H1 (cell line): ENCODE data around the gene TLR9.

Experiments used
- CBX5 ChIP-seq: fragments of 300-800, 300-1000 bp; sonication (generic); IDR thresholded peaks from 2 replicates; pipeline ENCODE4 v1.7.1; 2016; ENCODE audit warnings: antibody characterized with exemption, low read length, low read depth
- CHD2 ChIP-seq: IDR thresholded peaks from 2 replicates; pipeline ENCODE4 v1.6.1; 2012; ENCODE audit warnings: low read length, improper control_type of control experiment
- EZH2 ChIP-seq: fragments of 200-600 bp; sonication (generic); IDR thresholded peaks from 2 replicates; pipeline ENCODE4 v1.7.1; 2012; ENCODE audit warnings: low read depth, mild to moderate bottlenecking, moderate library complexity, low read length, inconsistent platforms; ENCODE audit not compliant: severe bottlenecking
- POLR2A ChIP-seq, 2 experiments: IDR thresholded peaks; 1 replicate in 1 of 2; 2 replicates in 1 of 2; pipeline ENCODE4 v1.6.1; 2011; ENCODE audit warnings: low read depth in 2 of 2, low read length in 2 of 2, mild to moderate bottlenecking in 2 of 2; ENCODE audit errors: control extremely low read depth in 1 of 2
- POLR2AphosphoS5 ChIP-seq: IDR thresholded peaks from 2 replicates; pipeline ENCODE4 v1.6.1; 2011; ENCODE audit warnings: low read depth, low read length
- RAD21 ChIP-seq, 2 experiments: IDR thresholded peaks in 1 of 2; conservative IDR thresholded peaks in 1 of 2; 2 replicates each; pipeline ENCODE4 v1.6.1; 2011; ENCODE audit warnings: low read depth in 2 of 2, low read length in 2 of 2, improper control_type of control experiment in 1 of 2, inconsistent platforms in 1 of 2, mild to moderate bottlenecking in 1 of 2, moderate library complexity in 1 of 2
- RNF2 ChIP-seq: fragments of 200-900, 300-1000 bp; sonication (generic); IDR thresholded peaks from 2 replicates; pipeline ENCODE4 v1.7.1; 2016; ENCODE audit warnings: borderline replicate concordance, low read depth, mild to moderate bottlenecking, antibody characterized with exemption, low read length; ENCODE audit not compliant: poor library complexity, severe bottlenecking; ENCODE audit errors: missing control alignments
- SIN3A ChIP-seq, 2 experiments: IDR thresholded peaks in 1 of 2; conservative IDR thresholded peaks in 1 of 2; 2 replicates each; pipeline ENCODE4 v1.6.1; 2011 to 2012; ENCODE audit warnings: low read length in 2 of 2, improper control_type of control experiment in 1 of 2, low read depth in 1 of 2, mild to moderate bottlenecking in 1 of 2
- SRF ChIP-seq: IDR thresholded peaks from 2 replicates; pipeline ENCODE4 v1.6.1; 2011; ENCODE audit warnings: mild to moderate bottlenecking, low read depth, low read length, moderate library complexity
- TAF1 ChIP-seq: IDR thresholded peaks from 2 replicates; pipeline ENCODE4 v1.6.1; 2011; ENCODE audit warnings: mild to moderate bottlenecking, low read depth, low read length
- TF ChIP-seq, protein P1 (sequence below), 3 experiments: IDR thresholded peaks; 1 replicate in 2 of 3; 2 replicates in 1 of 3; pipeline versions ENCODE4 v1.5.1 to v1.6.1; 2011; ENCODE audit warnings: low read length in 3 of 3, mild to moderate bottlenecking in 3 of 3, inconsistent platforms in 2 of 3, low read depth in 1 of 3, moderate library complexity in 1 of 3; ENCODE audit not compliant: insufficient read depth in 1 of 3; ENCODE audit errors: control extremely low read depth in 1 of 3
- TF ChIP-seq, protein P2 (sequence below): IDR thresholded peaks from 2 replicates; pipeline ENCODE4 v1.6.1; 2012; ENCODE audit warnings: low read length, inconsistent platforms

GRCh38 chr3:52221563-52222318 lies 3.7 kb downstream of the TLR9 start:
- TF ChIP-seq TAF1: no peak
- no peak for TF ChIP-seq SIN3A (conservative IDR thresholded peaks at IDR 0.05 in 1 of 2, IDR thresholded peaks at IDR 0.05 in 1 of 2; ENCODE audit: low read depth in 1 of 2, low read length in 2 of 2)
- no peak for TF ChIP-seq RAD21 (IDR thresholded peaks at IDR 0.05 in 1 of 2, conservative IDR thresholded peaks at IDR 0.05 in 1 of 2; ENCODE audit: low read depth in 2 of 2, low read length in 2 of 2)
- TF ChIP-seq, protein P1, sequence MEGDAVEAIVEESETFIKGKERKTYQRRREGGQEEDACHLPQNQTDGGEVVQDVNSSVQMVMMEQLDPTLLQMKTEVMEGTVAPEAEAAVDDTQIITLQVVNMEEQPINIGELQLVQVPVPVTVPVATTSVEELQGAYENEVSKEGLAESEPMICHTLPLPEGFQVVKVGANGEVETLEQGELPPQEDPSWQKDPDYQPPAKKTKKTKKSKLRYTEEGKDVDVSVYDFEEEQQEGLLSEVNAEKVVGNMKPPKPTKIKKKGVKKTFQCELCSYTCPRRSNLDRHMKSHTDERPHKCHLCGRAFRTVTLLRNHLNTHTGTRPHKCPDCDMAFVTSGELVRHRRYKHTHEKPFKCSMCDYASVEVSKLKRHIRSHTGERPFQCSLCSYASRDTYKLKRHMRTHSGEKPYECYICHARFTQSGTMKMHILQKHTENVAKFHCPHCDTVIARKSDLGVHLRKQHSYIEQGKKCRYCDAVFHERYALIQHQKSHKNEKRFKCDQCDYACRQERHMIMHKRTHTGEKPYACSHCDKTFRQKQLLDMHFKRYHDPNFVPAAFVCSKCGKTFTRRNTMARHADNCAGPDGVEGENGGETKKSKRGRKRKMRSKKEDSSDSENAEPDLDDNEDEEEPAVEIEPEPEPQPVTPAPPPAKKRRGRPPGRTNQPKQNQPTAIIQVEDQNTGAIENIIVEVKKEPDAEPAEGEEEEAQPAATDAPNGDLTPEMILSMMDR (IDR thresholded peaks at IDR 0.05; ENCODE audit: control extremely low read depth in 1 of 3, insufficient read depth in 1 of 3, low read depth in 1 of 3, low read length in 3 of 3): no peak
- TF ChIP-seq SRF: no peak
- TF ChIP-seq POLR2A (IDR thresholded peaks at IDR 0.05; ENCODE audit: control extremely low read depth in 1 of 2, low read depth in 2 of 2, low read length in 2 of 2): no peak
- TF ChIP-seq CBX5: no peak
- TF ChIP-seq RNF2: no peak
- TF ChIP-seq, protein P2, sequence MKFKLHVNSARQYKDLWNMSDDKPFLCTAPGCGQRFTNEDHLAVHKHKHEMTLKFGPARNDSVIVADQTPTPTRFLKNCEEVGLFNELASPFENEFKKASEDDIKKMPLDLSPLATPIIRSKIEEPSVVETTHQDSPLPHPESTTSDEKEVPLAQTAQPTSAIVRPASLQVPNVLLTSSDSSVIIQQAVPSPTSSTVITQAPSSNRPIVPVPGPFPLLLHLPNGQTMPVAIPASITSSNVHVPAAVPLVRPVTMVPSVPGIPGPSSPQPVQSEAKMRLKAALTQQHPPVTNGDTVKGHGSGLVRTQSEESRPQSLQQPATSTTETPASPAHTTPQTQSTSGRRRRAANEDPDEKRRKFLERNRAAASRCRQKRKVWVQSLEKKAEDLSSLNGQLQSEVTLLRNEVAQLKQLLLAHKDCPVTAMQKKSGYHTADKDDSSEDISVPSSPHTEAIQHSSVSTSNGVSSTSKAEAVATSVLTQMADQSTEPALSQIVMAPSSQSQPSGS: no peak
- TF ChIP-seq CHD2: no peak
- TF ChIP-seq EZH2: no peak
- no peak for TF ChIP-seq POLR2AphosphoS5
